Measurements from ENCODE around the gene DAAM2.

The DAAM2 gene

DNA sequence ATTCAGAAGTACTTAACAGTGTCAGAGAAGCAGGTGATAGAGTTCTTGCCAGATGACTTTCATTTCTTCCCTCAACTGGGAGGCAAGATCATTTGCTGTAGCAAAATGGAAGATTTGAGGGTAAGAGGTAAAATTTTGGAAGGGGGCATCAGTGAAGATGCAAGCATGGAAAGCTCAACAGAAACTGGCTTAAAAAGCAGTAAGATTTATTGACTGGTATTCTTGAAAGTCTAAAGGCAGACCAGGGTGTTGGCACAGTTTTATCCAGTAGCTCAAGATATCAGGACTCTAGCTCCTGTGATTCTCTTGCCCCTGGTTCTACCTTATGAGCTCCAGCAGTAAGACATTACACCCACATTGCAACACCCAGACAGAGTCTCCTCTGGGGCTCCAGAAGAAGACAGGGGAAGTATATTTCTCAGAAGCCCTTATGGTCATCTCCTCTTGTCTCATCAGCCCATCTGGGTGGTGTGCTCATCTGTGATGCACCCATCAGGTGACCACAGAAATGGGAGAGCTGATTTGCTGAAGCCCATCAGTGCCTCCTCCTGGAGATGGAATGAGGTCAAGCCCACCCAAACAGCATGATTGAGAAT is 158.0 kb downstream of the DAAM2 start:
- H3K9ac ChIP-seq (ENCODE audit: insufficient read length, low read depth), result no peak overlapping the region
- no peak for DNase-seq (ENCODE audit: low read depth, low spot score)
- no peak overlapping the region for H3K4me3 ChIP-seq (ENCODE audit: insufficient read length, low read depth)
- H3K27me3 ChIP-seq (ENCODE audit: insufficient read depth, insufficient read length), result no peaks in the 10 kb centered on the region
- TF ChIP-seq SUZ12 (IDR thresholded peaks at IDR 0.05; ENCODE audit: extremely low read depth, insufficient read depth, insufficient read length) (no peak), YY1 (IDR thresholded peaks at IDR 0.05; ENCODE audit: insufficient read depth, insufficient read length) (no peak), ZNF274 (IDR thresholded peaks at IDR 0.05; ENCODE audit: low read depth, low read length) (no peak)
- no peaks in the 10 kb centered on the region for H3K36me3 ChIP-seq (ENCODE audit: insufficient read depth, insufficient read length, low read length)
- no peaks in the 10 kb centered on the region for H3K4me1 ChIP-seq (ENCODE audit: insufficient read depth, insufficient read length)
- no peaks in the 10 kb centered on the region; the same call in 1 of the 2 replicates for H3K9me3 ChIP-seq (ENCODE audit: insufficient read depth, low read length)

DNA sequence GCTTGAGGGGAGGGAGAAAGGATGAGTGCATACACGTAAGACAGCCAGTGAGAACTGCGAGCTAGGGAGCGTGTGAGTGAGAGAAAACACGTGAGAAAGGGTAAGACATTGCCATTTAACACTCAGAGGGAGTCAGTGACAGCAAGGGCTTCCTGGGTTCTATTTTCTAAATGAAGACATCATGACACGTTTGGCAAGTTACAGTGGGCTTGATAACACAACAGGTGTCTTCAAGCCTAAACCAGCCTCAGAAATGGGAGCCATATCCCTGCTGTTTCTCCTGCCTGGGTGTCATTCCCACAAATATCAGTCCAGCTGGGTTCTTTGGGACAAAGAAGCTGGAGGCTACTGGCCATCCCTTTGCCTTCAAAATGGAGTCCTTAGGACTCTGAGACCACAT is 159.0 kb downstream of the DAAM2 start:
- TF ChIP-seq SUZ12 (IDR thresholded peaks at IDR 0.05; ENCODE audit: extremely low read depth, insufficient read depth, insufficient read length), result no peak
- TF ChIP-seq ZNF274 (IDR thresholded peaks at IDR 0.05; ENCODE audit: low read depth, low read length), result no peak
- TF ChIP-seq YY1 (IDR thresholded peaks at IDR 0.05; ENCODE audit: insufficient read depth, insufficient read length), result no peak
- H3K36me3 ChIP-seq (ENCODE audit: insufficient read depth, insufficient read length, low read length), result no peaks in the 10 kb centered on the region
- no peaks in the 10 kb centered on the region; the same call in 1 of the 2 replicates for H3K9me3 ChIP-seq (ENCODE audit: insufficient read depth, low read length)
- H3K4me1 ChIP-seq (ENCODE audit: insufficient read depth, insufficient read length), result no peaks in the 10 kb centered on the region
- no peak overlapping the region for H3K4me3 ChIP-seq (ENCODE audit: insufficient read length, low read depth)
- no peaks in the 10 kb centered on the region for H3K27me3 ChIP-seq (ENCODE audit: insufficient read depth, insufficient read length)
- DNase-seq (ENCODE audit: low read depth, low spot score), result no peak
- H3K9ac ChIP-seq (ENCODE audit: insufficient read length, low read depth), result no peak overlapping the region

DNA sequence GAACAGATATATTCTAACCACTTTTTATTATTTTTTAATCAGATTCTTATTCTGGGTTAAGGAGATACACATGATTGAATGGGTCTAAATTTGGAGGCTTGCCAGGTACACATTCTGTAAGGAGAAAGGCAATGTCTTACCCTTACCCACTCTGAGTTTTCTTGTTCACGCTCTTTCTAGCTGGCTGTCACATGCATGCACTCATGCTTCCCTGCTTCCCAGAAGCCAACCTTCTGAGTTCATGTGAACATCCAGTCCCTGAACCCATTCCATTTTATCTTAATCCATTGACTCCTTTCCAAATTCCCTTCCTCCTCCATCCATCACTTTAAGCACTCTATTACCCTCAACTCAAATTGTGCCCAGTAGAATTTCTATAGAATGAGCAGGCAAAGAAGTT is 159.5 kb downstream of the DAAM2 start:
- Histone ChIP-seq H3K27me3 (ENCODE audit: insufficient read depth, insufficient read length) (no peaks in the 10 kb centered on the region), H3K36me3 (ENCODE audit: insufficient read depth, insufficient read length, low read length) (no peaks in the 10 kb centered on the region), H3K9me3 (ENCODE audit: insufficient read depth, low read length) (no peaks in the 10 kb centered on the region; the same call in 1 of the 2 replicates), H3K4me3 (ENCODE audit: insufficient read length, low read depth) (no peak overlapping the region), H3K9ac (ENCODE audit: insufficient read length, low read depth) (no peak overlapping the region), H3K4me1 (ENCODE audit: insufficient read depth, insufficient read length) (no peaks in the 10 kb centered on the region)
- DNase-seq (ENCODE audit: low read depth, low spot score), result no peak
- TF ChIP-seq YY1 (IDR thresholded peaks at IDR 0.05; ENCODE audit: insufficient read depth, insufficient read length), result no peak

DNA sequence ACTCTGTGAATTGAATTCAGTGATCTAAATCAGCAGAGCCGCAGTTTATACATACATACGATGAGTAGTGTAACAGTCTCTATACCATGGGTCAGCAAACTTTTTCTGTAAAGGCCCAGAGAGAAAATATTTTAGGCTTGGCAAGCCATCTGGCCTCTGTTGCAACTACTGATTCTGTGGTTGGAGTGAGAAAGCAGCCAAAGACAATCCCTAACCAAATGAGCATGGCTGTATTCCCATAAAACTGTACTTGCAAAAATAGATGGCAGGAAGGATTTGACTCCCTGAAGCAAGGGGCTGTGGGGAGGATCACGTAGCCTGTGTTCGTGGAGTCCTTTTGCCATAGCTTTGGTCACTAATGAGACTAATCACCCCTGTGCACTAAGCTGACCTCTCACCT is 160.0 kb downstream of the DAAM2 start:
- Histone ChIP-seq H3K36me3 (ENCODE audit: insufficient read depth, insufficient read length, low read length) (no peaks in the 10 kb centered on the region), H3K9ac (ENCODE audit: insufficient read length, low read depth) (no peak overlapping the region), H3K27me3 (ENCODE audit: insufficient read depth, insufficient read length) (no peaks in the 10 kb centered on the region), H3K9me3 (ENCODE audit: insufficient read depth, low read length) (no peaks in the 10 kb centered on the region; the same call in 1 of the 2 replicates), H3K4me1 (ENCODE audit: insufficient read depth, insufficient read length) (no peaks in the 10 kb centered on the region), H3K4me3 (ENCODE audit: insufficient read length, low read depth) (no peak overlapping the region)
- DNase-seq (ENCODE audit: low read depth, low spot score), result no peak
- TF ChIP-seq YY1 (IDR thresholded peaks at IDR 0.05; ENCODE audit: insufficient read depth, insufficient read length) (no peak), SUZ12 (IDR thresholded peaks at IDR 0.05; ENCODE audit: extremely low read depth, insufficient read depth, insufficient read length) (no peak), ZNF274 (IDR thresholded peaks at IDR 0.05; ENCODE audit: low read depth, low read length) (no peak)

DNA sequence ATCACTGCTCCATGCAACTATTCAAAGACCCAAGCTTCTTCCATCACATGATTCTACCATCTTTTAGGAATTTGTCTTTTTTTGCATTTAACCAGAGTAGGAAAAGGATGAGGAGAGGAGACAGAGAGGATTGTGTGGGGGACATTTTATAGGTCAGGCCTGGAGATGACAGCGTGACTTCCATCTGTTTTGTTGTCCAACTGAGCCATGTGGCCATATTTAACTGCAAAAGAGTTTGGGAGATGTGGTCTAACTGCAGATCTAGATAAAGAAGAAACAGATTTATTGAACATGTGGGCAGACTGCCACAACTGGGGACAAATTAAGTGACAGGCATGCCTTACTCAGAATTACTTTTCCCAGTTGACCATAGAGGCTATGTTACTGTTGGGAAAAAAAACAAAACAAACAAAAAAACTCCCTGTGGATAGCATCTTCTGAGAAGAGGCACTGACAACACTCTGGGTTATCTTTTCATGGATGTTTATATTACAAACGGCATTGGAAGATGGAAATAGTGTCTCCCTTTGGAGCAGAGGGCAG is 161.0 kb downstream of the DAAM2 start:
- Histone ChIP-seq H3K36me3 (ENCODE audit: insufficient read depth, insufficient read length, low read length) (no peaks in the 10 kb centered on the region), H3K9me3 (ENCODE audit: insufficient read depth, low read length) (no peaks in the 10 kb centered on the region; the same call in 1 of the 2 replicates), H3K4me1 (ENCODE audit: insufficient read depth, insufficient read length) (no peaks in the 10 kb centered on the region), H3K27me3 (ENCODE audit: insufficient read depth, insufficient read length) (no peaks in the 10 kb centered on the region), H3K9ac (ENCODE audit: insufficient read length, low read depth) (no peak overlapping the region), H3K4me3 (ENCODE audit: insufficient read length, low read depth) (no peak overlapping the region)
- DNase-seq (ENCODE audit: low read depth, low spot score), result no peak
- TF ChIP-seq ZNF274 (IDR thresholded peaks at IDR 0.05; ENCODE audit: low read depth, low read length), result no peak
- TF ChIP-seq SUZ12 (IDR thresholded peaks at IDR 0.05; ENCODE audit: extremely low read depth, insufficient read depth, insufficient read length), result no peak
- TF ChIP-seq YY1 (IDR thresholded peaks at IDR 0.05; ENCODE audit: insufficient read depth, insufficient read length), result no peak

Measured in NT2/D1 (cell line).